Type B pancreatic cell (in vitro differentiated cells): ENCODE results near the gene FRRS1. TPM values are rescaled to one million over a fixed set of nuclear protein-coding genes. Genes with fewer than 3 reads are reported as not detected.

Experiments
- DNase-seq: peaks from one replicate; pipeline ENCODE4 v3.0.0; 2021; ENCODE audit warnings: mixed read lengths; ENCODE audit not compliant: unreplicated experiment; ENCODE audit errors: extremely low spot score
- H3K27ac Mint-ChIP-seq: 2 replicates; pipeline ENCODE4 v1.8.0; 2021; ENCODE audit warnings: mild to moderate bottlenecking, mixed read lengths
- H3K27me3 Mint-ChIP-seq: 2 replicates; pipeline ENCODE4 v1.8.0; 2021; ENCODE audit warnings: mixed read lengths
- H3K36me3 Mint-ChIP-seq: 2 replicates; pipeline ENCODE4 v1.8.0; 2021; ENCODE audit warnings: mixed read lengths
- H3K4me1 Mint-ChIP-seq: one replicate; pipeline ENCODE4 v1.8.0; 2021; ENCODE audit warnings: mixed read lengths; ENCODE audit not compliant: unreplicated experiment
- H3K4me3 Mint-ChIP-seq: 2 replicates; pipeline ENCODE4 v1.8.0; 2021; ENCODE audit warnings: mild to moderate bottlenecking, mixed read lengths
- H3K9me3 Mint-ChIP-seq: 2 replicates; pipeline ENCODE4 v1.8.0; 2021; ENCODE audit warnings: mixed read lengths
- total RNA-seq: library from RNA; stranded (reverse); gene quantifications from 2 replicates; pipeline ENCODE4 v1.2.1, GENCODE V29; 2021; ENCODE audit warnings: low replicate concordance
- TF ChIP-seq, protein P1 (sequence below): fragments of 200-600 bp; sonication (generic); conservative IDR thresholded peaks from 2 replicates; pipeline ENCODE4 v1.5.0; 2021; ENCODE audit warnings: antibody characterized with exemption, mild to moderate bottlenecking

Gene FRRS1
- total RNA-seq, 1 donor from 2014 or later: 6.4 TPM

DNA sequence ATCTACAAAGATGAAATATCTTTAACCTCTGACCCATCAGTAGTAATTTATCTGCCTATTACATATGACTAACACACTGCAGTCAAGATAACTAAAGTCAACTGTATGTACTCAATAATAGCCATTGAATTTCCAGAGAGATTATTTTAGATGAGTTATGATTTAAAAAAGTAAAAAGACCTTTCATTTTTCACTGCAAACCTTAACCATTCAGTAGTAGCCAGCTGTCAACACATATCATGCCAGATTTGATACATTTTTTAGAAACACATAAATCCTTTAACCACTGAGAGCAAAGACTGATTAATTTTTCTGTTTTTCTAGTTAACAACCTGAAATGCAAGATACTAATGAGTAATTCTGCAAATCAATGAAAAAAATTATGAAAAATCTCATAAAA lies 89.6 kb downstream of the FRRS1 start:
- DNase-seq: no peak
- H3K36me3 Mint-ChIP-seq: no peaks in the 10 kb centered on the region
- H3K9me3 Mint-ChIP-seq: no peaks in the 10 kb centered on the region
- H3K4me3 Mint-ChIP-seq: no peak overlapping the region
- TF ChIP-seq, protein P1, sequence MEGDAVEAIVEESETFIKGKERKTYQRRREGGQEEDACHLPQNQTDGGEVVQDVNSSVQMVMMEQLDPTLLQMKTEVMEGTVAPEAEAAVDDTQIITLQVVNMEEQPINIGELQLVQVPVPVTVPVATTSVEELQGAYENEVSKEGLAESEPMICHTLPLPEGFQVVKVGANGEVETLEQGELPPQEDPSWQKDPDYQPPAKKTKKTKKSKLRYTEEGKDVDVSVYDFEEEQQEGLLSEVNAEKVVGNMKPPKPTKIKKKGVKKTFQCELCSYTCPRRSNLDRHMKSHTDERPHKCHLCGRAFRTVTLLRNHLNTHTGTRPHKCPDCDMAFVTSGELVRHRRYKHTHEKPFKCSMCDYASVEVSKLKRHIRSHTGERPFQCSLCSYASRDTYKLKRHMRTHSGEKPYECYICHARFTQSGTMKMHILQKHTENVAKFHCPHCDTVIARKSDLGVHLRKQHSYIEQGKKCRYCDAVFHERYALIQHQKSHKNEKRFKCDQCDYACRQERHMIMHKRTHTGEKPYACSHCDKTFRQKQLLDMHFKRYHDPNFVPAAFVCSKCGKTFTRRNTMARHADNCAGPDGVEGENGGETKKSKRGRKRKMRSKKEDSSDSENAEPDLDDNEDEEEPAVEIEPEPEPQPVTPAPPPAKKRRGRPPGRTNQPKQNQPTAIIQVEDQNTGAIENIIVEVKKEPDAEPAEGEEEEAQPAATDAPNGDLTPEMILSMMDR: no peak
- H3K4me1 Mint-ChIP-seq: peaks cover 56% of the 10 kb centered on the region
- no peaks in the 10 kb centered on the region for H3K27me3 Mint-ChIP-seq
- no peak overlapping the region for H3K27ac Mint-ChIP-seq

DNA sequence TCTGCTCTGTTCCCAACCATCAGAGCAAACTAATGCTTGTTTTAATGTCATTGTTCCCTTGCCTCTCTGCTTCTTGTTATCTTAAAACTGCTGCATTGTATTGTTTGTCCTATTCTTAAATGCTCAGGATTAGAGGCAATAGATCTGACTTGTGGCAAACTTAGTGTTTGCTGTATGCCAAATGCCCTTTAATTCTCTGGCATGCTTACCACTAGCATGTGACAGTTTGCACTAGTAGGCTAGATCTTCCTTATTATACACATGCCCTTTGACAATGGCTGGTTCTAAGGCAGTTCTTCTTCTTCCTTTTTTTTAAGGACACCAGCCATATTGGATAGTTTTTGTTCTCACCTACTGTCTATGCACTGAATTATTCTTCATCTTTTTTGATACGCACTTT lies 90.4 kb downstream of the FRRS1 start:
- peaks cover 56% of the 10 kb centered on the region for H3K4me1 Mint-ChIP-seq
- no peaks in the 10 kb centered on the region for H3K36me3 Mint-ChIP-seq
- no peaks in the 10 kb centered on the region for H3K9me3 Mint-ChIP-seq
- DNase-seq: no peak
- H3K27ac Mint-ChIP-seq: no peak overlapping the region
- TF ChIP-seq, protein P1: no peak
- no peak overlapping the region for H3K4me3 Mint-ChIP-seq
- H3K27me3 Mint-ChIP-seq: no peaks in the 10 kb centered on the region

DNA sequence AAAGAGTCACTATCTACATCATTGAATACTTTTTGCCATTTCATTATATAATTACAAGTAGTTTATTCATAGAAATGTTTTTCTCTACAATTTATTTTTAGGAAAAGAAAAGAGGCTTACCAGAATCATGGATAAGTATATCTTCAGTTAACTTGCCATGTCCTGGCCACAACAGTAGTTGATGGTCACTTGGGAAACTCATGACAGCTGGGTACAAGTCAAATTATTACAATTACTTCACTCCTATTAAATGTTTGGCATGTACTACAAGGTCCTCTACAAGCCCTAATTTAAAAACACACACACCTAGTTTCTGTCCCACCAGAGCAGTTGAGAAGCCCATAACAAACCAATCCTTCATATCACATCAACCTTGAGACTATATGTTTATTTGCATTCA lies 91.1 kb downstream of the FRRS1 start:
- H3K9me3 Mint-ChIP-seq: no peaks in the 10 kb centered on the region
- DNase-seq: no peak
- peaks cover 59% of the 10 kb centered on the region for H3K4me1 Mint-ChIP-seq
- no peaks in the 10 kb centered on the region for H3K36me3 Mint-ChIP-seq
- no peak overlapping the region for H3K4me3 Mint-ChIP-seq
- TF ChIP-seq, protein P1: no peak
- H3K27me3 Mint-ChIP-seq: no peaks in the 10 kb centered on the region
- no peak overlapping the region for H3K27ac Mint-ChIP-seq

DNA sequence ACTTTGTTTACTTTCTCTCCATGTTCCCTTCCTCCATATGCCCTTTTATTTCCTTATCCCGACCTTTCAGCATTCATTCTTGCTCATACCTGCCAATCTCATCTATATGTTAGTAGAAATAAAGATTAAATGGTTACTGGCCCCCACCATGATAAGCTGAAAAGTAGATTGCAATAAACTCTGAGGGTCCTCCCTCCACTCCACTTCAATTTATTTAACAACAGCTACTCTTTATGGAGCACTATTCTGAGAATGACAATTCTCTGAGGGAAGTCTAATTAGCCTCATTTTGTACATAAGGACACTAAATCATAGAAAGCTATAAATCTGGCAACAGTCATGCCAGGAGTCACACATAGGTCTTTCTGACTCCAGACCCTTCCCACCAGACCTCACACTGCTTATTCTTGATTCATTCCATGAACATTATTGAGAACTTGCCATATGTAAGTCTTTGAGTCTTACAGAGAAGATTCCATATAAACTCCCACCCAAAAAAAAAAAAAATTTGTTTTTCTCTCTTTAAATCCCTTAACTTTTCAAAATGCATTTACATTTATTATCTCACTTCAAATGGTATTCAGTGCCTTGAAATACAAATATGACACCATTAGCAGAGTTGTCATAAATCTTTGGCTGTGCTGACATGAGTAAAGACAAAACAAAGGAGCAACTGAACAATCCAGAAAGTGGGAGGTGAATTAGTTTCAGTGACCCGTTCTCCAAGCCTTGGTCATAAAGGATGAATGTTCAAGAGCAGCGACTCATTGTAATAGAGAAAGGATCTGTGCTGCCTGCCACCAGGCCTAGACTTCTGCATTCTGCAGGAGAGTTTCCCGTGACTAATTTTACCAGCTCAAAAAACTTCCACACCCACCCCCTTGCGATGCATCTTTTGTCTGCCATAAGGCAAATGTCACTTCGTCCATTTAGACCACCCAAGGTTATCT lies 92.0 kb downstream of the FRRS1 start:
- H3K4me1 Mint-ChIP-seq: peaks cover 53% of the 10 kb centered on the region
- no peak overlapping the region for H3K4me3 Mint-ChIP-seq
- H3K27ac Mint-ChIP-seq: no peak overlapping the region
- TF ChIP-seq, protein P1: no peak
- H3K27me3 Mint-ChIP-seq: no peaks in the 10 kb centered on the region
- H3K36me3 Mint-ChIP-seq: no peaks in the 10 kb centered on the region
- no peak for DNase-seq
- no peaks in the 10 kb centered on the region for H3K9me3 Mint-ChIP-seq

DNA sequence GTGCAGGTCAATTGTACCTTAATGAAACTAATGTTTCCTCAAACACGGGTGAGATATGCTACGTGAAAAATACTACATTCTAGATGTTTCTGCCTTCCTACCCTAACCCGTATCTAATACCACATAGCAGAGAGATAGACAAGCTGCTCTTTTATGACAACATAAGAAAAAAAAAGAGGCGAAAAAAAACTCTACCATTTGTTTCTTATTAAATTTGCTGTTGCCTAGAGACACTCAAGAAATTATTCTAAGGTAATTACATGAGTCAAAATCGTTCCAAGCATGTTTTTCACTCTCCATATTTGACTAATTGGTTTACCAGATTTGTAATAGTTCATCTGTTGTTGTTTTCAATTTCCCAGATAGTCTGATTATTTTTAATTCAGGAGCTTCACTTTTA lies 93.1 kb downstream of the FRRS1 start:
- Mint-ChIP-seq H3K27me3 (no peaks in the 10 kb centered on the region), H3K9me3 (no peaks in the 10 kb centered on the region), H3K27ac (no peak overlapping the region), H3K36me3 (no peaks in the 10 kb centered on the region), H3K4me1 (peaks cover 53% of the 10 kb centered on the region), H3K4me3 (no peak overlapping the region)
- TF ChIP-seq, protein P1: no peak
- no peak for DNase-seq
